Right ventricle myocardium inferior (tissue), 1 donor: Measurements from ENCODE around the gene FN1. TPM values are rescaled to one million over a fixed set of nuclear protein-coding genes. Genes with fewer than 3 reads are reported as not detected.

ENCODE experiments used
- ATAC-seq: fragments of 200-7000 bp; cut with Tn5 transposase; one replicate; pipeline ENCODE4 v1.9.1; 2020; ENCODE audit warnings: mild to moderate bottlenecking, moderate library complexity
- DNase-seq: peaks from one replicate; pipeline ENCODE4 v3.0.0; 2021; ENCODE audit errors: missing footprints
- intact Hi-C: fragments of 100-400 bp; cut with DNase I; formaldehyde crosslinking; loops from one replicate; pipeline ENCODE4 v1.11.0; 2022
- total RNA-seq: library from RNA; stranded (reverse); fragmentation: NEBNext Ultra II Directional; extraction: Animal tissue kit (Norgen Biotek cat#: 25700); gene quantifications from one replicate; pipeline ENCODE4 v1.2.1, GENCODE V29; 2021
- donor health status: DM: no; HTN: yes; CAD: no; lungs with severe emphysema.

FN1 gene
- total RNA-seq, 1 donor from 2014 or later: 92.2 TPM

- intact Hi-C loops: loop anchor here (10.0 kb wide), 1 partner anchor 394 kb away; no protein-coding TSS in a partner anchor
- no peak for DNase-seq
- no peak for ATAC-seq
Measured at GRCh38 chr2:215450188-215451011, 14.5 kb upstream of the FN1 start.

DNA sequence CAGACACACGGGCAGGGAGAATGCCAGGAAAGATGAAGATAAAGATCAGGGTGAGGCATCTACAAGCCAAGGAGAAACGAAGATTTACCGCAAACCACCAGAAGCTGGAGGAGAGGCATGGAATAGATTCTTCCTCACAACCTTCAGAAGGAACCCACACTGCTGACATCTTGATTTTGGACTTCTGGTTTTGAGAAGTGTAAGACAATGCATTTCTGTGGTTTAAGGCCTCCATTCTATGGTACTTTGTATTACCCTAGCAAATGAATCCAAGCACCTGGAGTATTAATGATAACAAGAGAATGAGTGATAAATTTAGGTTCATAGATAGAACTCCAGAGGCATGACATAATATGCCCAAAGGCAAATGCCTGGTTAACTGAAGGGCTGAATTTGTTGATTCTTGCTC is 11.8 kb upstream of the FN1 start:
- intact Hi-C loops: no loop called here
- no peak for ATAC-seq
- DNase-seq: no peak

GRCh38 chr2:215447056-215447455 is 11.2 kb upstream of the FN1 start:
- intact Hi-C loops: no loop called here
- no peak for ATAC-seq

DNA sequence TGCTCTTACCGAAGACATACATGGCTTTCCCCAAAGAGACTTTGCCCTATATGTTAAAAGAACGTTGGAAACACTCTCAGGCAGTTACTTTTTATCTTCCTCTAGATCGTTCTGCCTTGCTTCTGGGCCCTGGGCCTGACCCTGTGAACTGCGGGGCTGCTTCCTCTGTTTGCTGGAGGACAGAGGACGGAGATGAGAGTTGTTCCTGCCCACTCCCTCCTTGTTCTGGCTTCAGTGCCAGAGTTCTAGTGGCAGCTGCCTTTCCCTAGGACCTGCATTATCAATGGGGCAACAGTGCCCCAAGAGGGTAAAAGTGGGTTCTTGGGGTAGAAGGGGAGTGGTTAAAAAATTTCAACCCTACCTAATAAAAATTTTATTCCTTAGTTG is 6.5 kb upstream of the FN1 start:
- DNase-seq (no peak), ATAC-seq (no peak)
- intact Hi-C loops: no loop called here

More at GRCh38 chr2:215447056-215447455, 11.2 kb upstream of the FN1 start:
- DNase-seq: no peak

- ATAC-seq: no peak
- intact Hi-C loops: no loop called here
- no peak for DNase-seq
Measured at GRCh38 chr2:215441560-215442400, 5.9 kb upstream of the FN1 start.

- ATAC-seq (no peak), DNase-seq (no peak)
- intact Hi-C loops: no loop called here
Measured at GRCh38 chr2:215439980-215440512, 4.2 kb upstream of the FN1 start.

DNA sequence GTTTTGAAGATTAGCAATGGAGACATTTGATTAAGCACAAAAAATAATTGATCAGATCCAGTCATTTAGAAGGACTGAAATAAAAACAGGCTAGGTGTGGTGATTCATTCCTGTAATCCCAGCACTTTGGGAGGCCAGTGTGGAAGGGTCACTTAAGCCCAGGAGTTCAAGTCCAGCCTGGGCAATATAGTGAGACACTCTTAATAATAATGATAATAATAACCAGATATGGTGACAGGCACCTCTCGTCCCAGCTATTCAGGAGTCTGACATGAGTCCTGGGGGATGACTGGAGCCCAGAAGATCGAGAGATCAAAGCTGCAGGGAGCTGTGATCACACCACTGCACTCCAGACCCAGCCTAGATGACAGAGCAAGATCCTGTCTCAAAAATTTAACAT is 3.5 kb upstream of the FN1 start:
- no peak for ATAC-seq
- intact Hi-C loops: no loop called here

DNA sequence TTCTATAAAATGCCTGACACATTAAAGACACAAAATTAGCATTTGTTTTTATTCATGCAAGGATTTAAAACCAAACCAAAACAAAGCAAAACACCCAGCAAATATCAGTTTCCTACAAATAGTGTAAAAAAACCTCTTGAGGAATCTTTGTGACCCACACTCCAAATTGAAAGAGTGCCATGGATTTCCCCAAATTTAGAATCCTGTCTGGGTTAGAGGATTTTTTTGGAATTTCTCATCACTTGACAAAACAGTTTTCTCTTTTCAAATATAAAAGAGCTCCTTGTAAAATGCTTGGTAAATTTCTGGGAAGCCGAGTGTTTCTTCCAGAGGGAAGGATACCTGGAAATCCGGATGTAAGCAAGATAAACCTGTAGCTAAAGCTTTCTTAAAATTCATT is 1.7 kb upstream of the FN1 start:
- DNase-seq: no peak
- no peak for ATAC-seq
- intact Hi-C loops: no loop called here

More for the DNA sequence above, 3.5 kb upstream of the FN1 start:
- DNase-seq: no peak

GRCh38 chr2:215436705-215437565 is 1.1 kb upstream of the FN1 start:
- intact Hi-C loops: no loop called here
- DNase-seq (no peak), ATAC-seq (no peak)

- intact Hi-C loops: no loop called here
- DNase-seq (peak; percentile 61), ATAC-seq (peak; percentile 20)
Measured at GRCh38 chr2:215435280-215435869, 493 bp downstream of the FN1 start.

- no peak for DNase-seq
- intact Hi-C loops: no loop called here
- ATAC-seq: no peak
Measured at GRCh38 chr2:215434447-215435279, 1.2 kb downstream of the FN1 start.

DNA sequence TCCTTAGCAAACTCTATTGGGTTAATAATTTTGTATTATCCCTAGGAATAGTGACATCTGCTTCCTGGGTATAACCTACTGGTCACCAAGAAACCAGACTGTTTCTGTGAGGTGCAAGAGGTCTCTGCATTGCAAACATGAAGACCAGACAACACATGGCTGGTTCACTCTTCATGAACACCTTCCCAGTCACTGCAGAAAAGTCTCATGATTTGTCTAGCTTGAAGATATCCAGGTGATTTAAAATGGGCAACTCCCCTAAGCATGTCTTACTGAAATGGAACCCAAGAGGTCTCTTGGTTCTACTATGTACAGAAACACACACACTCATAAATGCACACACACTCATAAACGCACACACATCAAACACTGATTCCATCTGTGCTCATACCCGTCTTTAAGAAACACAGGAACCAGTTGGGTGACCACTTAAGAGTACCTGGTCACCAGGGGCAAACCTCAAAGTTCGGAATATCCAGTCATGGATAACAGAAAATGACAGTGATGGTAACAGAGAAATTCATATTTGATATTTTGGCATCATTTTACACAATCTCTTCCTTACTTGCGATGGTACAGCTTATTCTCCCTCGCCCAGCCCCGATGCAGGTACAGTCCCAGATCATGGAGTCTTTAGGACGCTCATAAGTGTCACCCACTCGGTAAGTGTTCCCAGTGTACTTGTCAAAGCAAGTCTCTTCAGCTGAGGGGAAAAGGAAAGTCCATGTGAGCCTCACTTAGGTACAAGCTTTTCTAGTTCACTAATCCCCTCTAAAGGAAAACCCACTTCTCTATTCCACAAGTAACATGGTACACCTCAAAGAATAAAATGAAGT is 2.9 kb downstream of the FN1 start:
- intact Hi-C loops: no loop called here
- DNase-seq: no peak
- ATAC-seq: no peak

- DNase-seq (no peak), ATAC-seq (no peak)
- intact Hi-C loops: no loop called here
Measured at GRCh38 chr2:215431778-215432758, 3.8 kb downstream of the FN1 start.

DNA sequence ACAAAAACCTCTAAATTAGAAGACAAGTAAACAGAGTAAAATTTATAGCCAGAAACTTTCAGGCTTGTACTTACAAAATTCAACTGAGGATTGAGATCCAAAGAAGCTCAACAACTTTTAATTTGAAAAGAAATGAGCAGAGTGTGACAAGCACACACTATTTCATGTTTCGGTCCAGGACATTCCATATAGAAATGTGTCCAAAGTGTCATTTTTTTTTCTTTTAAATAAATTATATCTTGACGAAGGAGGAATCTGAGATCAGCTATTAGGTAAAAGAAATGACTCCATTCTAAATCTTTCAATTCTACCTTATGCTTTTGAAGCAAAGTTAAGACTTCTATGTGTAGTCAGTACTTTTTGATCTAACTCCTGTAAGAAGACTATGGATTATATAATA is 4.6 kb downstream of the FN1 start:
- DNase-seq: no peak
- no peak for ATAC-seq
- intact Hi-C loops: no loop called here

DNA sequence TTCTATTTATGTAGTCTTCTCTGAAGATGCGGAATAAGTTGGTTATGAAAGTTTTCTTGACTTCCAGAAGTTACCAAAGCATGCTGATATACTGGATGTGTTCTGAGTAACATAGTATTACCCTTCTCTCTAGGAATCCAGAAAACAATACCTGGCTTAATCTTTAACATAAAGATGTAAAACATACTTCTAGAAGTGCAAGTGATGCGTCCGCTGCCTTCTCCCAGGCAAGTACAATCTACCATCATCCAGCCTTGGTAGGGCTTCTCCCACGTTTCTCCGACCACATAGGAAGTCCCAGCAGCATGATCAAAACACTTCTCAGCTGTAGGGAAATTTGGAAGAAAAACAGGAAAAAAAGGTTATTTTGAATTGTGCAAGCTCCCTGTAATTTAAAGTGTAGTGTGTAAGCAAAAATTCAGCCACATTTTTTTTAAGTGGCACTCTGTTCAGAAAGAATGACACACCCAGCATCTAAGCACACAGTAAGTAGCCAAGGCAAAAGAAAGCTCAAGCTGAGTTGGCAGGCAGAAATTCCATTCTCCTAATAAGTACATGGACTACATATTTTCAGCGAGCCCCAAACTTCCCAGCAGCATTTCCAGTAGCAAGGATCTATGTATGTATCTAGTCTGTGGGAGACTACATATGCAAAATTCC is 5.2 kb downstream of the FN1 start:
- DNase-seq: no peak
- ATAC-seq: no peak
- intact Hi-C loops: no loop called here
